Measurements from ENCODE around the gene TAAR1.

DNA sequence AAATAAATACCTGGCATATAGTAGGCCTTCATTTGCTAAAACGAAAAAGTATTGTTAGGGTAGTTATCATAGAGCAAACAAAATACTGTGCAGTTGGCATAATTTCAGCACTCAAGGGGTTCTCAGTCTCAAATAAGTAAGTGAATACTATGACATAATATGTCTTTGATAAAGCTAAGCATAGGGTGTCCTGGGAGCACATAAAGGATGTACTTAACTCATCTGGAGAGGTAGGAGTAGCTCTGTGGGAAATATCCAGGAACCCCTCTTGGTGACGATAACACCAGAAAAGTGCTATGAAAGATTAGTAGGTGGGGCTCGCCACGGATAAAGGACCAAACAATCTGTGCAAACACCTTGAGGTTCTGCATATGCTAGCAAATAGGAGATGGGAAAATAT, 31.7 kb upstream of the TAAR1 start:
- TF ChIP-seq POLR2A (IDR thresholded peaks at IDR 0.05; ENCODE audit: low read depth, low read length) (no peak), POLR2AphosphoS5 (IDR thresholded peaks at IDR 0.05; ENCODE audit: low read depth, low read length) (no peak)

All from GM12892 (cell line).